Hepatocyte (in vitro differentiated cells): Measurements from ENCODE around the gene ACACB. TPM values are rescaled to one million over a fixed set of nuclear protein-coding genes. Genes with fewer than 3 reads are reported as not detected.

ENCODE experiments used
- DNase-seq: peaks from one replicate; pipeline ENCODE4 v3.0.0-alpha.2; 2016; ENCODE audit warnings: low spot score
- H2AFZ ChIP-seq: fragments of 200-600 bp; sonication (generic); 2 replicates; pipeline ENCODE4 v1.6.0; 2016; ENCODE audit warnings: antibody characterized with exemption, mild to moderate bottlenecking
- H3K27ac ChIP-seq: fragments of 200-600 bp; sonication (generic); 2 replicates; pipeline ENCODE4 v1.5.1; 2016; ENCODE audit warnings: mild to moderate bottlenecking
- H3K27me3 ChIP-seq: fragments of 200-600 bp; sonication (generic); 2 replicates; pipeline ENCODE4 v1.6.1; 2016
- H3K36me3 ChIP-seq: fragments of 200-600 bp; sonication (generic); replicated peaks from 2 replicates; pipeline ENCODE4 v1.5.1; 2016; ENCODE audit warnings: low read depth; ENCODE audit not compliant: insufficient read depth
- H3K4me1 ChIP-seq: fragments of 200-600 bp; sonication (generic); 2 replicates; pipeline ENCODE4 v1.5.1; 2016; ENCODE audit warnings: mild to moderate bottlenecking, moderate library complexity; ENCODE audit not compliant: insufficient read depth
- H3K4me2 ChIP-seq: fragments of 200-600 bp; sonication (generic); 2 replicates; pipeline ENCODE4 v1.6.0; 2016
- H3K4me3 ChIP-seq: fragments of 200-600 bp; sonication (generic); 2 replicates; pipeline ENCODE4 v1.5.1; 2016; ENCODE audit warnings: mild to moderate bottlenecking
- H3K79me2 ChIP-seq: fragments of 200-600 bp; sonication (generic); 2 replicates; pipeline ENCODE4 v1.6.0; 2017; ENCODE audit warnings: mild to moderate bottlenecking
- H3K9me2 ChIP-seq: fragments of 200-600 bp; sonication (generic); replicated peaks from 2 replicates; pipeline ENCODE4 v1.6.0; 2017; ENCODE audit warnings: mild to moderate bottlenecking; ENCODE audit not compliant: insufficient read depth
- H3K9me3 ChIP-seq: fragments of 200-600 bp; sonication (generic); 2 replicates; pipeline ENCODE4 v1.5.1; 2016; ENCODE audit warnings: low read depth, mild to moderate bottlenecking
- H4K20me1 ChIP-seq: fragments of 200-600 bp; sonication (generic); 2 replicates; pipeline ENCODE4 v1.6.0; 2016; ENCODE audit warnings: mild to moderate bottlenecking; ENCODE audit not compliant: insufficient read depth, poor library complexity, severe bottlenecking
- CTCF ChIP-seq: fragments of 200-600 bp; sonication (generic); IDR thresholded peaks from 2 replicates; pipeline ENCODE4 v1.5.1; 2016; ENCODE audit warnings: antibody characterized with exemption, mild to moderate bottlenecking; ENCODE audit not compliant: poor library complexity
- EZH2 ChIP-seq: fragments of 200-600 bp; sonication (generic); IDR thresholded peaks from 2 replicates; pipeline ENCODE4 v1.6.1; 2016; ENCODE audit warnings: antibody characterized with exemption, mild to moderate bottlenecking, borderline replicate concordance
- EZH2phosphoT487 ChIP-seq: fragments of 200-600 bp; sonication (generic); IDR thresholded peaks from one replicate; pipeline ENCODE4 v1.6.1; 2018; ENCODE audit warnings: antibody characterized with exemption, mild to moderate bottlenecking, low read depth, moderate library complexity; ENCODE audit not compliant: unreplicated experiment, severe bottlenecking
- WGBS: methylation state at CpG from one replicate; pipeline ENCODE4 v1.1.6; 2016; ENCODE audit warnings: low lambda C conversion rate; ENCODE audit errors: missing lambda C conversion rate; 5-methylcytosine and 5-hydroxymethylcytosine counted together
- polyA plus RNA-seq: library from polyadenylated mRNA; unstranded; fragments of >200 nt; fragmentation: Nextera tagmentation; extraction: Ambion mirVana; gene quantifications from 2 replicates; pipeline ENCODE4 v1.2.1, GENCODE V29; 2016
- total RNA-seq: library from RNA; depleted of rRNA; stranded (reverse); fragments of >200 nt; gene quantifications from 2 replicates; pipeline ENCODE4 v1.2.3, GENCODE V29; 2014

Gene ACACB
- total and polyA plus RNA-seq, 2 experiments from 2014 or later: 3.9 to 9.3 TPM

- Histone ChIP-seq H2AFZ (no peak overlapping the region), H3K4me2 (peak overlapping the region; percentile 35), H3K9me2 (no peaks in the 10 kb centered on the region), H3K79me2 (peaks cover 11% of the 10 kb centered on the region), H3K27ac (peak overlapping the region; percentile 18), H3K4me1 (peaks cover 27% of the 10 kb centered on the region), H3K36me3 (no peaks in the 10 kb centered on the region), H3K27me3 (no peaks in the 10 kb centered on the region), H4K20me1 (no peaks in the 10 kb centered on the region), H3K9me3 (no peaks in the 10 kb centered on the region), H3K4me3 (no peak overlapping the region)
- WGBS: 81% methylated on average over 11 of the region's 11 CpGs
- no peak for DNase-seq
- TF ChIP-seq EZH2phosphoT487 (no peak), EZH2 (no peak), CTCF (no peak)
These were observed 3.5 kb upstream of the ACACB start for GRCh38 chr12:109112720-109113465.

- peak overlapping the region; percentile 35 for H3K4me2 ChIP-seq
- 96% methylated on average over 5 of the region's 5 CpGs for WGBS
- no peaks in the 10 kb centered on the region for H4K20me1 ChIP-seq
- DNase-seq: no peak
- H3K4me1 ChIP-seq: peaks cover 27% of the 10 kb centered on the region
- H3K79me2 ChIP-seq: peaks cover 11% of the 10 kb centered on the region
- no peaks in the 10 kb centered on the region for H3K9me3 ChIP-seq
- no peaks in the 10 kb centered on the region for H3K36me3 ChIP-seq
- H3K4me3 ChIP-seq: no peak overlapping the region
- H2AFZ ChIP-seq: no peak overlapping the region
- peak overlapping the region; percentile 44 for H3K27ac ChIP-seq
- H3K27me3 ChIP-seq: no peaks in the 10 kb centered on the region
- TF ChIP-seq EZH2phosphoT487 (no peak), CTCF (no peak), EZH2 (no peak)
- no peaks in the 10 kb centered on the region for H3K9me2 ChIP-seq
These were observed 2.6 kb upstream of the ACACB start for GRCh38 chr12:109113661-109114321.

- no peaks in the 10 kb centered on the region for H4K20me1 ChIP-seq
- H3K9me2 ChIP-seq: no peaks in the 10 kb centered on the region
- no peaks in the 10 kb centered on the region for H3K36me3 ChIP-seq
- H3K4me1 ChIP-seq: peaks cover 27% of the 10 kb centered on the region
- no peaks in the 10 kb centered on the region for H3K9me3 ChIP-seq
- H3K4me3 ChIP-seq: no peak overlapping the region
- no peak overlapping the region for H2AFZ ChIP-seq
- H3K79me2 ChIP-seq: peaks cover 11% of the 10 kb centered on the region
- no peak for DNase-seq
- TF ChIP-seq EZH2 (no peak), CTCF (no peak), EZH2phosphoT487 (no peak)
- 78% methylated on average over 2 of the region's 2 CpGs for WGBS
- H3K27ac ChIP-seq: peak overlapping the region; percentile 94
- no peaks in the 10 kb centered on the region for H3K27me3 ChIP-seq
- H3K4me2 ChIP-seq: peak overlapping the region; percentile 32
These were observed 1.7 kb upstream of the ACACB start for GRCh38 chr12:109114644-109115043.
